Mucosa of gallbladder (tissue), 1 donor: ENCODE data around the gene NELFA. TPM values are rescaled to one million over a fixed set of nuclear protein-coding genes. Genes with fewer than 3 reads are reported as not detected.

ENCODE experiments used
- DNase-seq: peaks from one replicate; pipeline ENCODE4 v3.0.0-alpha.2; 2020; ENCODE audit warnings: low spot score
- total RNA-seq: library from RNA; stranded (reverse); gene quantifications from one replicate; pipeline ENCODE4 v1.2.1, GENCODE V29; 2021
- donor health status: DM: no; HTN: no; CAD: no.

Gene NELFA
- total RNA-seq, 1 donor from 2014 or later = 34.2 TPM

DNA sequence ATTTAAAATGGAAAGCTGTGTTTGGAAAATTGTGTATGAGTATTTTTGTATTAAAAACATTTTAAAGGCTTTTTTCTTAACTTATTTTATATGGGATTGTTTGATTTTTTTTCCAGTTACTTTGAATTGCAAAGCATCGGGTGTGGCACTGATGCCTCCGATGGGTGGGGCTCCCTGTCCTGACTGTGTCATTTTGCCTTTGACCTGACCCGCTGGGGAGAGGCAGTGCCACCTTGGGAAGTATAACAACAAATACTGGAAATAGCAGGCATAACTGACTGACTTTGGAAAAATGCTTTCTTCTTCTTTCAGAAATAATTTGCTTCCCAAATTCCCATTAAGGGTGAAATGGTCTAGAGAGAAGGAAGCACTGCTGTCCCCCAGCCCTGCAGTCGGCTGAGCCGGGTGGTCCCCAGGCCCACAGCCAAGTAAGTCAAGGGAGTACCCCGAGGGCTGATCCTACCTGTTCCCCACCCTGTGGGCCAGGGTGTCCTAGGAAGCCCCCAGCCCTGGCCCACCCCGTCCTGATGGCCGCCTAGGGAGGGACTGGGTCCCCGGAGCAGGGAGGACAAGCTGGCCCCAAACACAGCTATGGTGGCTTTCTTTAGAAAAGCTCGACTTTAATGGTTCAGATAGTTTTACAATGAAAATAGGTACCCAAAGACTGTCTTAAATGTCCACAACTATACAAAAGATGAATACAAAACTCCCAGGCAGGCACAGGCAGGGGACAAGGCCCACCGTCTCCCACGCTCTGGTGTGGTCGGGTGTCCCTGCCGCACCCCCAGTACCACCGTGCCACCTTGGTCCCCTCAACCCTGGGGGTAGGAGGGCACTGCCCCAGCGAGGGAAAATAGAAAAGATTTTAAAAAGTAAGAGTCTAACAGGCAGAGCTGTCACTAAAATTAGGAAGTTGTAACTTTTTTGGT is 26.4 kb downstream of the NELFA start:
- DNase-seq = no peak

DNA sequence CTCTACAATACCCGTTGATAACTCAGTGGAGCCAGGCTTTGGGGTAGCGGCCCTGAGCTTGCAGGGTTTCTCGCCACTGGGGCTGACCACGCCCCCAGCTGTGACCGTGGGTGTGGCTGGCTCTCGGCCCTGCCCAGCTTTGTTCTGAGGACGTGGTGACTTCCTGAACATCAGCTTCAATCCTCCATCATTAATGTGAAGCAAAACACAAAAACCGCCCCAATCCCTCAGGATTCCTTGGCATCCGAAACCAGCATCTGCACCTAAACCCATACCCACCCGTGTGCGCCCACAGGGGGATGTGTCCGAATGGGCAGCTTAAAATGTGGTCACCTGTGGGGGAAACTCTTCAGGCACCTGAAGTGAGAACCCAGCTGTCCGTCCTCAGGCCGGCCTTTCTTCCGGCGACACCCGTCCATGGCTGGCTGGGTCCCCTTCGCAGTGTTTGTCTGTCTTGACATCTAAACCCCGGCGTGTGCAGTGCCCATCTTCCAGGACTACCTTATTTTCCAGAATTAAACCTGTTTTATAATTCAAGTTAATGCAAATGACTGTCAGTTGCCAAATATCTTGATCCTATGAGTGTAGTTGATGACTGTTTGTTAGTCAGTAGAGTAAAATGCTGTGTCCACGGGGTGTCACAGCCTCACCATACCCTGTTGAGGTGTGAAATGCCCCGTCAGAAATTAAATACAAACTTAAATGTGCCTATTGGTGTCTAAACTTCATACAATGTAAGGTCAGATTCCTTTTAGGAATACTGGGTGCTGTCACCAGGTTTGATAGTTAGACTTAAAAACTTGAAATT is 27.3 kb downstream of the NELFA start:
- DNase-seq = no peak

DNA sequence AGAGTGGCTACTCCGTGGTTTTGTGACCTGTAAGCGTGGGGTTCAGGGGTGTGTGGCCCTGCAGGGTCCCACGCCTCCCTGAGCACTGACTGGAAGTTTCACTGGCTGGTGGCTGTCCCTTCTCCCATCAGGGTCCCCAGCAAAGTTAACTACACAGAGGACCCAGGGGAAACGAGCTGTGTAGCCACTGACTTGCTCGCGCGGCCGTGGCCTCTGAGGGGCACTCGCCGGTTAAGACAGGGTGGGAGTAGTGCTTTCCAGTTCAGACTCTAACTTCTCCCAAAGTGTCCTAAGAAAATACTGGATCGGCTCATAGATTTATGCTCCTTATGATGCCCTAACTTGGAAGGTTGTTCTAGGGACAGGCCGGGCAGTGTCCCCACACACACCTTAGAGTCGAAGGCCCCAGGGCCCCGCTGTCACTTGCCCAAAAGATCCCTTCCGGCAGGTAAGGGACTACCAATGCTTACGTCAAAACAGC is 28.2 kb downstream of the NELFA start:
- DNase-seq = no peak

DNA sequence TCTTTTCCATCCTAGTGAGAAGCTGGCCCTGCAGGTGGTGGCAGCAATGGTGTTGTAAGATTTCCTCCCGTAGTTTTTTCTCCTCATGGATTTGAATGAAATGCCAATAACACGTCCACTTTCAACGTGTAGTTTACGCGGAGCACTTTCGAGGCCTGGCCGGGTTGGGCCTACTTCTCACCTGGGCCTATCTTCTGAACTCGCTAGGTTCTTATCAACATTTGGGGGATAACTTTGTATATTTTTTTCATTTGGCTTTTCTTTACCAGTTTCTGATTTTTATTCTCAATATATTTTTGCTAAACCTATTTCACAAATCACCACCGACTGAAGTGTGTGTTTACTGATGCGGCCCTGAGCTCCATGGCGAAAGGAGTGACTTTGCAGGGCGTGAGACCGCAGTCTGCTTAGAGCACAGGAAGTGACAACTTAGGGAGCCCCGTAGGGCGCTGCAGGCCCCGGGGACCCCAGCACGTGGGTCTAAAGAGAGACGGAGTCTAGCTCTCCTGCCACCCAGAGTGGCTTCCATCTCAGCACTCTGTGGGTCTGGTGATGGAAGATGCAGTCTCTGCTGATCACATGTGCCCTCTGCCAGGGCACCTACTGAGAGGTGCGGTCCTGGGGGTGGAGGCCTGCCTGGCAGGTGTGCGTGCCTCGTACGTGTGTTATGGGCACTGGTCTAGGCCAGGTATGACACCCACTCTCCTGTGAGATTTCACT is 29.1 kb downstream of the NELFA start:
- no peak for DNase-seq

DNA sequence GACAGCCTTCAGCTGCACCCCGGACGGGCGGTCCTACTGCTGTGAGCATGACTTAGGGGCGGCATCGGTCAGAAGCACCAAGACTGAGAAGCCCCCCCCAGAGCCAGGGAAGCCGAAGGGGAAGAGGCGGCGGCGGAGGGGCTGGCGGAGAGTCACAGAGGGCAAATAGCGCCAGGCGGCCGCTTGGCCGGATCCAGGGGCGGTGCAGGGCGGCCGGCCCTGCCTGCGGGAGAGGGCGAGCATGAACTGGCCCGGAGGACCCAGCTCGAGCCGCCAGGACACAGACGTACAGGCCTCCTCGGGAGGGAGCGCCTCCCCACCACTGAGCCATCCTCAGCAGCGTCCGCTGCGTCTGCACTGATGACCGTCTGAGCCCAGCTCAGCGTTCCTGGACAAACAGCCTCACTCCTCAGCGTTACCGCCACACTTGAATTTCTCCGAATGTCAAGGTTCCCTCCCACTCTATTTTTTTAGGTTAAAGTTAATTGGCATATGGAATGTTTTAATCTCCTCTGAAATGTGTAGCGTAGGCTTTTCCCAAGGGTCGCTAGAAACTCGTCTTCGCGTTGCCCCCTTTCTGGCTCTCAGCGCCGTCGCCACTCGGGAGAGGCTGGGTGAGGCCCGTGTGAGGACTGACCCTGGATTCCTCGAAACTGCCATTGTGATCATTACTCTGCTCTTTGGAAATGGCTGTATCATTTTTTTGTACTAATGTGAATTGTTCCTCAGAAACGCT is 29.9 kb downstream of the NELFA start:
- DNase-seq = no peak

DNA sequence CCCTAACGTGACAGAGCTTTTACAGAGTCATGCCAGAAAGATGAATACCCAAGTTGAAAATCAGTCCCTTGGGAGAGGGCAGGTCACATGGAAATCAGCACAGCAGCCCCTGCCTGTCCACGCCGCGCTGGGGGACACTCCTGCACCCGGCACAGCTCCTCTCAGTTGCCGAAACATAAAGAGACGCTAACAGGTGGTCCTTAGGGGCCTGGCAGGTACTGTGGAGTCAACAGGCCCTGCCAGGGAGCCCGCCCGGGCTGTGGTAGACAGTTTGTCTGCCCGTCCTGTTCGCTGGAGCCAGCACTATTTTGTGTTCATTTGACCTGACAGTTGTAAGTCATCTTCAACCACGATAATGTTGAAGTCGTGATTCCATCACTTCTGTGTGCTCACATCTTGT is 30.5 kb downstream of the NELFA start:
- no peak for DNase-seq

DNA sequence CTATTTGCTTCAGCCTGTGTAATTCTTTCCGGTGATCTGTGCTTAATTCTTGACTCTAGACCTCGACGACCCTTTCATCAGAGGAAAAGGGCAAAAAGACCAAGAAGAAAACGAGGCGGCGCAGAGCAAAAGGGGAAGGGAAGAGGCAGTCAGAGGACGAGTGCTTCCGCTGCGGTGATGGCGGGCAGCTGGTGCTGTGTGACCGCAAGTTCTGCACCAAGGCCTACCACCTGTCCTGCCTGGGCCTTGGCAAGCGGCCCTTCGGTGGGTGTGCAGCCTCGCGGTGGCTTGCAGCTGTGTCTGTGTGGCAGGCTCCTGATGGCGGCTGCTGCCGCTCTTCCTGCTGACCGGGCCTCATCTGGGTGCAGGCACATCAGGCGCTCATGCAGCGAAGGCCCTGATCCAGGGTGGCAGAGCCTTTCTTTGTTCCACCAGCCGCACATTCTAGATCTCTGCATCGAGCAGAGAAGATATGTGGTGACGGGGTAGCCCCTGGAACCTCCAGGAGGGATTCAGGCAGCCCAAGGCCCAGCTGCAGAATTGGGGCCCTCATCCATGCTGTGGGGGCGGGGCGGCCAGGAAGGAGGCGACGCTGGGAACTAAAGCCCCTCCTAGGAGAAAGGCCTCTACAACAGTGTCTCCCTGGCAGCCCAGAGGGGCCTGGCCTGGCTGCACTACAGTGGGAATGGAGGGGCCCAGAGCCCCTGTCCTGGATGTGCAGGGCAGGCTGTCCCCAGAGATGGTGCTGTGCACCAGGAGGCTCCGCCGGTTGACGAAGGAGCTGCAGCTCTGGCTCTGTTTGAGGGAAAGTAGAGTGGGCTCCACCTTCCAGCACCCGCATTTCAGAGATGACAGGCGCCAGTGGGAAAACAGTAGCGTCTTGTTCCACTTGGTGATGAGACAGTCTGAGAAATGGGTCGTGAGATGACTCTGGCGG is 32.1 kb downstream of the NELFA start:
- DNase-seq = no peak

DNA sequence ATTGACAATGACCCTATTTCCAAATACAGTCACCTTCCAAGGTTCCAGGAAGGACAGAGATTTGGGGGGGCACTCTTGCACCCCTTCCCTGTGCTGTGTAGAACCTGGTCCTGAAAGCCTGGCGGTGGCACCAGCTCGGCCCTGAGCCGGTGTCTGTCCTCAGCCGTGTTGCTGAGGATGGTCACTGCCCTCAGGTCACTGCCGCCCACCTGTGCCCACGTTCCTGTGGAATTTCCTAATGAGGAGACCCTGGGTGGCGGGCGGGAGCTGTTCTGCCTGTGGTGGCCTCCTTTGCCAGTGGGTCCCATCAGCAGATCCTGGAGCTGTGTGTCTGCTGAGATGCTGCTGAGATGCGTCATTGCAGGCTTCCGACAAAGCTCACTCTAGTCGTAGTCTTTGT is 32.9 kb downstream of the NELFA start:
- DNase-seq = no peak

DNA sequence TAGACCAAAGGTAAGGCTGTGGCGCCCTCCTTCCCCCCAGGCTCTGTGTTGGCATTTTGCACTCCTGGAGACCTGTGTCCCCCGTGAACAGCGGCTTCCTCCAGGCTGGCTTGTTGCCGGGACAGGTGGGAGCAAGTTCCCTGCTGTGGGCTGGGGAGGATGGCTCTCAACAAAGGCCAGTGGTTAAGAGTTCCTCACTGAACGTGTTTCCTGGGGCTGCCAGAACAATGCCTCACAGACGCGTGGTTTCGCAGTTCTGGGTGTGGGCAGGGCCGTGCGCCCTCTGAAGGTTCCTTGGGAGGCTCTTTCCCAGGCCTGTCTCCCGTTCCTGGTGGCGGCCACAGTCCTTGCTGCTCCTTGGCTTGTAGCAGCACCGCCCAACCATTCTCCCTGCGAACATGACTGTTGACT is 33.4 kb downstream of the NELFA start:
- no peak for DNase-seq

DNA sequence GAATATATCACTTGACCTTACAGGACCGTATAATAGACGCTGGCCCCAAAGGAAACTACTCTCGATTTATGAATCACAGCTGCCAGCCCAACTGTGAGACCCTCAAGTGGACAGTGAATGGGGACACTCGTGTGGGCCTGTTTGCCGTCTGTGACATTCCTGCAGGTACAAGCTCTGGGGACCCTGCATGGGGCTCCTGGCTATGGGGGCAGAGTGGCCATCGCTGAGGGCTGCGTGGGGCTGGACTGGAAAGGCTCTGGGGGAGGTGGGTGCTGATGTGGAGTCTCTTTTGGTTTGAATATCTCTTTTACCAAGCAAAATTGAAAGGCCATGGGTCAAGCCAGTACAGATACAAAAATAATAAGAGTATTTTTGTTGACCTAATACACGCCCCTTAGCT is 33.9 kb downstream of the NELFA start:
- no peak for DNase-seq

DNA sequence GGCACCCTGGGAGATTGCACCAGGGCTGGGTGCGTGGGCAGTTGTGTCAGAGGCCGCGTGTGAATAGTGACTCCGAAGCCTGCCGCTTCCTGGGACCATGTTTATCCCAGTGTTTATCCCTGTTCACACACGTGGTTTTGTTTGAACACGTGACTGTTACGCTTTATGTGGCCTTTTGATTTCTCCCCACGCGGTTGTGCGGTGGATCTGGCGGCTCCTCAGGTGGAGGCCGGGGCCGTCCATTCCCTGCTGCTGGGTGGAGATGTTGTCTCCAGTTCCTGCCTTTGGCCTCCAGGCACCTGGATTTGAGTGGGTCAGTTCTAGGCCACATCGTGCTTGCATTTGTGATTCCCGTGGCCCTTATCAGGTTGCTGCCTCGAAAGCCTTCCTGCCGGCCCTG is 35.1 kb downstream of the NELFA start:
- no peak for DNase-seq

DNA sequence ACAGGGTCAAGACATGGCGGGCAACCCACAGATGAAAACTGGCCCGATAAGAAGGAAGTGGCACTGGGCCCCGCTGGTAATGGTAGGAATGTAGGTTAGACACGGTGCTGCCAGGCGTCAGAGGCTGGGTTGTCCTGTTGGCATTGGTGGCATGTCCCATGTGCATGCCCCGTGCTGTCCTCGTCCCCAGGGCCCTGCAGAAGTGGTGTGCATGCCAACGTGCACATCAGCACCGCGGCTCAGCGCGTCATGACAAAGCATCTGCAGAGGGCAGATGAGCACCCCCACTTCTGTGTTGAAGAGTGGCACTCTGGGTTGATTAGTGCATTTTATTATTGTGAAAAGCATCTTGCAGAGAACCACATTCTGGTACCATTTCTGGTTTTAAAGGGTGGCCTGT is 35.6 kb downstream of the NELFA start:
- DNase-seq = no peak

DNA sequence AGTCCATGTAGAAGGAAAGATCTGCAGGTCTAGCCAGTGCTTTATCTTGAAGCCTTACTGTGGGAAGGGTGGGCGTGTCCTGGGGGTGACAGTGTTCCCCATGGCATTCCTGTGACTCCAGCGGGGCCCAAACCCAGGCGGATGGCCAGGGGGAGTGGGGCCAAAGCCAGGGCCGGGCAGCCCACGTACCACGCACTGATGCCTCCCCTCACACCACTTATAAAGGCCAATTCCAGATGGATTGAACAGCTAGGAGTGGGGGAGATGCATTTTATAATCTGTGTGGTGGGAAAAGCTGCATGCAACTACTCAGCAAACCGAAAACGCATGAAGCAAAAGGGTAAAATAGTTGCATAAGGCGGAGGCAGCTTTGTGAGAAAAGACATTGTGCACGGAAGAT is 36.4 kb downstream of the NELFA start:
- DNase-seq = no peak

DNA sequence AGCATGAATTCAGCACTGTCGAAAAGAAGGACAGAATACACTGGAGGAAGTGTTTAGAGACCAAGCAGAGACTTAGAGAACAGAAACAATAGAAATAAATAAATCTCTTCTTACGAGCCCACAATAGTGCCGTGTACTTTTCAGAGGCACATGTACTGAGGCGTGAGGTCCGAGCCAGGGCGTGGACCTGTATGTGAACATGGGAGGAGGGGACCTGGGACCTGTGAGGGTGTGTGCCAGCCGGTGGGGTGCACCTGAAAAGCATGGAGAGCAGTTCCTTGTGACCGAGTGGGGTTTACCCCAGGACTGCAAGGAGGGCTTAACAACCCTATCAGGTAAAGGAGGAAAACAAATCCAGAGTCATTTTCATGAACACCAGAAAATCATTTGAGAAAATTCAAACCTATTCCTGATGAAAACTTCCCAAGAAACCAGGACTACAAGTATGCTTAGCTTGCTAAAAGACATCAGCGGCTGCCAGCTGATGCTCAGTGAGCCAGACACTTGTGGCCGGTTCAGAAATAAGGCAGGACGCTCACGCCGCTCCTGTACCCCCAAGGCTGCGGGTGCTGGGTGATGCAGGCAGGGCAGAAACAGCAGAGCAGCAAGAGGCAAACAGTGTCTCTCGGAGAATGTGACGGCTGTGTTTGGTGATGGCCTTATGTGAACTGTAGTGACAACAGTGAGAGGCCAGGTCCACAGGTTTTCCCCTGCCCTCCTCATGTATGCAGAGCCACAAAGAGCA is 37.1 kb downstream of the NELFA start:
- DNase-seq = no peak

DNA sequence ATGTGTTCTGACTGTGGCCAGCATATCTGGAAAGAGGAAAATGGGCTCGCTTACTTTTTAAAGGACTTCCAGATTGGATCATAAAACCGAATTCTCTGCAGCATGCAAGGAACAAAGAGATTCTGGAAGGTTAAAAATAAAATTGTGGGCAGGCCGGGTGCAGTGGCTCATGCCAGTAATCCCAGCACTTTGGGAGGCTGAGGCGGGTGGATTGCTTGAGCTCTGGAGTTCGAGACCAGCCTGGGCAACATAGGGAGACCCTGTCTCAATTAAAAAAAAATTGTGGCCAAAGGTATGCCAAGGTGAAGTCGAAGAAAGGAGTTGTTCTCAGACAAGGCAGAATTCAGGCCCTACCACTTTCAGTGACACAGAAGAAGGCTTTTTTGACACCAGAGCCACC is 37.8 kb downstream of the NELFA start:
- no peak for DNase-seq

DNA sequence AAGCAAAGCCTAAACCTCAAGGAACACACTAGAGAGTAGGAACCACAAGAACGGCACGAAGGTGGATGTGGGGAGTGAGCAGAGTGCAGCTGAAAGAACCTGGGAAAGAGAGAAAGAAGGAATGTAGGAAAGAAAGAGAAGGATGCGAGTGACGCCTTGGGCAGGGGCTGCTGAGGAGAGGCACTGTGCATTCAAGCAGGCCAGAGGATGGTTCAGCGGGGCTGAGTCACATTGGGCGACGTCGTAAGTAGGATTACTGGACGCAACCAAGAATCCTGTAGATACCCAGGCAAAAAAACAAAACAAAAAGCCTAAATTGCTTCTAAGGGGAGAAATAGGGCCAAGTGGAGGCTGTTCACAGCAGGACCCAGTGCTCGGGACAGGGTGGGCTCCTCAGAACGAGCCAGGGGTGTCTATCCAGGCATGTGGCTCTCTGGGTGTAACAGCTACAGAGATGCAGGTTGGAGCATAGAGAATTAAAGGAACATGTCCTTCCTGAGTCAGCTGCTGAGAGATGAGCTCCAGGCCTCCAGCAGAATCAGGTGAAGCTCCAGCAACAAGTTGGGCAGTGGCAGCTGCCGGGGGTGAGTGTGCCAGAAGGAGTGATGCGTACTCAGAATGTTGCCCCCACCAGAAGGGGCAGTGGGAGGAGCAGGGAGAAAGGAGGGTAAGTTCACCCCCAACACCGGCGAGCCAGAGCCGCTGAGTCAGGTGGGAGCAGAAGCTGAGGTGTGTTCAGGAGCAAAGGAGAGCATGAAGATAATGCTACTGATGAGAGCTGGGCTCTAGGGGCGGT is 38.6 kb downstream of the NELFA start:
- DNase-seq = no peak

DNA sequence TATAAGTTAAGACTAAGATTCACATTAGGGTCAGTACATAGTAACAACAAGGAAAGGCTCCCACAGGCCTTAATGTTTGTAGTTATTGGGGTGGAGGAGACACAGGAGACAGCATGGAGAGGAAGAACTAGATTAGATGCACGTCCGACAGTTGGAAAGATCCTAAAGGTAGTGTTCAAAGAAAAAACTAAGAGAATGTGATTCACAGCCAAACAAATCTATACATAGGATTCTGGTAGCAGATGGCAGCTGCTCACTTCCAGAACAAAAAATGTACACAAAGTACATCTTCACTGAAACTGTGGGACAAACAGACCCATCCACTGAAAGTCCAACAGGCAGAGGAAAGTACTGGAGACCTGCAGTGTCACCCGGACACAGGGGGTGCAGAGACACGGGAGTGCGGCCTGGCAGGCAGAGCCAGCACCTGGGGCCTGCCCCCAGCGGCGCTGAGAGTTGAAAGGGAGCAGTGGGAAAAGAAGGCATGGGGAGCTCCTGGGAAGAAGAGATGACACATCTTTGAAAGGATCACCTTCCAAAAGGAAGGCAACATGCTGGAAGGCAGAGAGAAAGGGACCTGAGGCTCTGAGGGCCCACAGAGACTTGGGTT is 40.0 kb downstream of the NELFA start:
- DNase-seq = no peak

DNA sequence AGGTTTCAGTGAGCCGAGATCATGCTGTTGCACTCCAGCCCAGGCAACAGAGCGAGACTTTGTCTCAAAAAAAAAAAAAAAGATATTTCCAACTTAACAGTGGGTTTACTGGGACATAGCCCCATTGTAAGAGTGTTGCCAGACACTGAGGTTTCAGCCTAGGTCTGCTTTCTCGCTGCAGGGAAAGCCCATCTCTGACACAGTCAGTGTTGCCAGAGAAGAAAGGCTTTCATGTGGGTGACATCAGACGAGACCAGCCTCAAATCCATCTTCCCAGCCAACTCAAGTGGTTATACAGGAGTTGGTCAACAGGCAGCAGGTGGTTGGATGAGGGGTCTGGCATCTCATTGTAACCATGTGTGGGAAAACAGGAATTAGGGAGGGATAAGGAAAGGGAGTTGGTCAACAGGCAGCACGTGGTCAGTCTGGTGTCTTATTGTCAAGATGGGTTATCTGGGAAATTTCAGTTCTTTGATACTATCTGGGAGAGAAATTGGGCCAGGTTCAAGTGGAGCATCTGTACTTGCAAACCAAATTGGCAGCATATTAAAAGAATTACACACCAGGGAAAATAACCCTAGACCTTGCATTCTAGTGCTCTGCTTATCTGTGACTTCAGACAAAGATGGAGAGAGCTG is 41.1 kb downstream of the NELFA start:
- DNase-seq = no peak
